ENCODE results near the gene PNPLA8. TPM values are rescaled to one million over a fixed set of nuclear protein-coding genes. Genes with fewer than 3 reads are reported as not detected.

The PNPLA8 gene, protein sequence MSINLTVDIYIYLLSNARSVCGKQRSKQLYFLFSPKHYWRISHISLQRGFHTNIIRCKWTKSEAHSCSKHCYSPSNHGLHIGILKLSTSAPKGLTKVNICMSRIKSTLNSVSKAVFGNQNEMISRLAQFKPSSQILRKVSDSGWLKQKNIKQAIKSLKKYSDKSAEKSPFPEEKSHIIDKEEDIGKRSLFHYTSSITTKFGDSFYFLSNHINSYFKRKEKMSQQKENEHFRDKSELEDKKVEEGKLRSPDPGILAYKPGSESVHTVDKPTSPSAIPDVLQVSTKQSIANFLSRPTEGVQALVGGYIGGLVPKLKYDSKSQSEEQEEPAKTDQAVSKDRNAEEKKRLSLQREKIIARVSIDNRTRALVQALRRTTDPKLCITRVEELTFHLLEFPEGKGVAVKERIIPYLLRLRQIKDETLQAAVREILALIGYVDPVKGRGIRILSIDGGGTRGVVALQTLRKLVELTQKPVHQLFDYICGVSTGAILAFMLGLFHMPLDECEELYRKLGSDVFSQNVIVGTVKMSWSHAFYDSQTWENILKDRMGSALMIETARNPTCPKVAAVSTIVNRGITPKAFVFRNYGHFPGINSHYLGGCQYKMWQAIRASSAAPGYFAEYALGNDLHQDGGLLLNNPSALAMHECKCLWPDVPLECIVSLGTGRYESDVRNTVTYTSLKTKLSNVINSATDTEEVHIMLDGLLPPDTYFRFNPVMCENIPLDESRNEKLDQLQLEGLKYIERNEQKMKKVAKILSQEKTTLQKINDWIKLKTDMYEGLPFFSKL
- total RNA-seq (100 to 1,000 TPM in 1 of 4 donors, 10 to 100 TPM in 3; 30.3 to 103 (median 58.9) TPM), polyA plus RNA-seq (10 to 100 TPM; 60.1 to 94.0 (median 65.6) TPM)
- long read RNA-seq, donor 1, transcript PNPLA8-206 (10 exons, 3,462 nt) = minor isoform, 27 of 86 reads
- long read RNA-seq, donor 1, transcript PNPLA8-201 (11 exons, 3,490 nt) = major isoform, 40 of 86 reads
- long read RNA-seq, donor 1, partial matches to known transcripts = 5 of 86 reads
- long read RNA-seq, donor 1, other reads (novel, unspliced or antisense) = 12 of 86 reads
- long read RNA-seq, donor 2, transcript PNPLA8-201 (11 exons, 3,490 nt) = major isoform, 139 of 275 reads
- long read RNA-seq, donor 2, transcript PNPLA8-206 (10 exons, 3,462 nt) = minor isoform, 51 of 275 reads
- long read RNA-seq, donor 2, partial matches to known transcripts = 34 of 275 reads
- long read RNA-seq, donor 2, other reads (novel, unspliced or antisense) = 45 of 275 reads

DNA sequence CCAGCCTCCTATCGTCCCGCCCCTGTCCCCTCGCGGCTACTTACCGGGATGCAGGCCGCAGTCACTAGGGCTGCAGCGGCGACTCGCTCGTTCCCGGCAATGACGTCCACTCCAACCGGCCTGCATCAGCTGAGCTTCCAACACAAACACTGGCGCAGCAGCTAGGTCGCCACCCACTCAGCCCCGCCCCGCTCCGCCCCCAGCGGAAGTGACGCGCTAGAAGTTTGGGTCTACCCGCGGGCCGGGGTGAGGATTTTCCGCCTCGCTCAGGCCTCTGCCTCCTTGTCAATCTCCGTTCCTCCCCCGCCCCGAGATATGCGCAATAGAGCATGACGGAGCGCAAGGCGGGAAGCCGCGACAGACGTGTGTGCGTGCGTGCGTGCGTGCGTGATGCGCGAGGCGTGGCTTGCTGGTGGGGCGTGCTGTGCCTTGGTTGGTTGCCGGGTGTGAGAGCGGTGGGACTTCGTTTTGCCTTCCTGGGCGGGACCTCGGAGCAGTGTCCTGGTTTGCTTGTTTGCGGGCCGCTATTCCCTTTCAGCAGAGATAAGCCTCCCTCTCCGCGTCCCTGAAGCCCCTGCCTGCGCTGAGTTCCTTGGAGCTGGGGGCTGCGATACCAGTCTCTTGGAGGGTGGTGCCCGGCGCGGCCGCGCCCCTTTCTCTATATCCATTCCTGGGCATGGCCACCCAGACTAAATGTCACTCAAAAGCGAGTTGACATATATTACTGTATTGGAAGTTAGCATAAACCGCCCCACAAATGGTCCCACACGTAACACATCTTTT lies at the start of gene PNPLA8:
Gene PNPLA8 (minus strand): TSS at position 151 of the 783 bp plus-strand sequence. CDS start 10,644 bp downstream, outside the sequence.
- Histone ChIP-seq H3K9me3 (no peaks in the 10 kb centered on the region), H3K27ac (peak within 1 kb of the TSS; percentile 98), H3K4me1 (peaks cover 31% of the 10 kb centered on the region), H3K27me3 (ENCODE audit: insufficient read depth in 3 of 3, low read length in 2 of 3) (no peaks in the 10 kb centered on the region), H3K4me3 (peak within 1 kb of the TSS; percentile 70), H3K36me3 (ENCODE audit: insufficient read depth in 1 of 2, low read depth in 1 of 2) (peaks cover 2 to 4% of the 10 kb centered on the region in 2 donors)
- intact Hi-C loops (cut with DNase I) = loop anchor here (1.0 to 2.0 kb wide), 2 partner anchors 43 kb away; partner anchors contain the start of genes DNAJB9 (in 2 of the 2) and THAP5 (in 2 of the 2)
- WGBS, 3 donors = 0 to 1% (median 1%) methylated on average over 48 to 64 of the region's 64 CpGs
- TF ChIP-seq, protein P1, sequence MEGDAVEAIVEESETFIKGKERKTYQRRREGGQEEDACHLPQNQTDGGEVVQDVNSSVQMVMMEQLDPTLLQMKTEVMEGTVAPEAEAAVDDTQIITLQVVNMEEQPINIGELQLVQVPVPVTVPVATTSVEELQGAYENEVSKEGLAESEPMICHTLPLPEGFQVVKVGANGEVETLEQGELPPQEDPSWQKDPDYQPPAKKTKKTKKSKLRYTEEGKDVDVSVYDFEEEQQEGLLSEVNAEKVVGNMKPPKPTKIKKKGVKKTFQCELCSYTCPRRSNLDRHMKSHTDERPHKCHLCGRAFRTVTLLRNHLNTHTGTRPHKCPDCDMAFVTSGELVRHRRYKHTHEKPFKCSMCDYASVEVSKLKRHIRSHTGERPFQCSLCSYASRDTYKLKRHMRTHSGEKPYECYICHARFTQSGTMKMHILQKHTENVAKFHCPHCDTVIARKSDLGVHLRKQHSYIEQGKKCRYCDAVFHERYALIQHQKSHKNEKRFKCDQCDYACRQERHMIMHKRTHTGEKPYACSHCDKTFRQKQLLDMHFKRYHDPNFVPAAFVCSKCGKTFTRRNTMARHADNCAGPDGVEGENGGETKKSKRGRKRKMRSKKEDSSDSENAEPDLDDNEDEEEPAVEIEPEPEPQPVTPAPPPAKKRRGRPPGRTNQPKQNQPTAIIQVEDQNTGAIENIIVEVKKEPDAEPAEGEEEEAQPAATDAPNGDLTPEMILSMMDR (IDR thresholded peaks at IDR 0.05) = peak; percentile 20
- peak; percentile 91 to 96 (median 94) for ATAC-seq
- DNase-seq = peak; percentile 100

DNA sequence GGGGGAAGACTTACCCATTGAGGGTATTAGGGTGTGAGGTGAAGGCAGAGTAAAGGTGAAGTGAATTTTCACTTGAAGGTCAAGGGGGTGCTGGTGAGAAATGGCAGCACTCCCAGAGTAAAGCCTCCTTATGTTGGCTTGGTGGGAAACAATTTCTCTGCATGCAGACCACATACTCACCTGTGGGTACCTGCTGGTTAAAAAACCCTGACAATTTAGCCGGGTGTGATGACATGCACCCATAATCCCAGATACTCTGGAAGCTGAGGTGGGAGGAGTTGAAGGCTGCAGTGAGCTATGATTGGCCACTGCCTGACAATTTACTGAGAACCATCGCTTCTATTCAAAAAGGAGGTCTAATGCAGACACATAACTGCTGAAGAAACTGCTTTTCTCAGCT lies 49.2 kb upstream of the PNPLA8 start:
- WGBS, 3 donors = 83 to 86% (median 85%) methylated on average over 2 of the region's 2 CpGs
- H3K36me3 ChIP-seq (ENCODE audit: insufficient read depth in 1 of 2, low read depth in 1 of 2) = peaks cover 0 to 54% of the 10 kb centered on the region in 2 donors

DNA sequence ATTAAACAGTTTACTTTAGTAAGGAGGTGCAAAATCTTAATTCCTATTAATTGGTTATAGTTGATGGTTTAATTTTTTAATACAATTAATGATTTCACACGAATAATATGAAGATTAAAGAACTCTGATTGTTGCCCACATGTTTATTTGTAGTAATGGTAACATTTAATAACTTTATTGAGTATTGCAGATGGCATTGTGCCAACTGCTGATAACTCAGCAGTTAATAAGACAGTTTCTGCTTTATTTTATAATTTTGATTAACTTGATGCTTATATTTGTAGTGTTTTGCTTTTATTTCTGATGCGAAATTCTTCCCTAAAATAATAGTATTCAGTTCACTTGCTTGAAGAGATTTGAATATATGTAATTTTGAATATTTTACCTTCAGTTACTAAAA lies 46.5 kb upstream of the PNPLA8 start:
- ATAC-seq (no peak), DNase-seq (no peak)
- Histone ChIP-seq H3K36me3 (ENCODE audit: insufficient read depth in 1 of 2, low read depth in 1 of 2) (peaks cover 0 to 44% of the 10 kb centered on the region in 2 donors), H3K4me3 (no peak overlapping the region), H3K9me3 (no peaks in the 10 kb centered on the region), H3K27me3 (ENCODE audit: insufficient read depth in 3 of 3, low read length in 2 of 3) (no peaks in the 10 kb centered on the region), H3K4me1 (peaks cover 37% of the 10 kb centered on the region), H3K27ac (no peak overlapping the region)
- TF ChIP-seq, protein P1 (IDR thresholded peaks at IDR 0.05) = no peak
- intact Hi-C loops (cut with DNase I) = no loop called here
- WGBS, 3 donors = 93 to 96% (median 95%) methylated on average over 2 of the region's 2 CpGs

More for the DNA sequence above, 49.2 kb upstream of the PNPLA8 start:
- Histone ChIP-seq H3K27me3 (ENCODE audit: insufficient read depth in 3 of 3, low read length in 2 of 3) (no peaks in the 10 kb centered on the region), H3K4me3 (no peak overlapping the region), H3K9me3 (no peaks in the 10 kb centered on the region), H3K27ac (no peak overlapping the region), H3K4me1 (peaks cover 25% of the 10 kb centered on the region)
- intact Hi-C loops (cut with DNase I) = no loop called here
- TF ChIP-seq, protein P1 (IDR thresholded peaks at IDR 0.05) = no peak
- no peak for ATAC-seq
- no peak for DNase-seq
